ENCODE results near the gene SEMG1.

The SEMG1 gene

GRCh38 chr20:45226287-45226686, 19.5 kb downstream of the SEMG1 start:
- no peak for DNase-seq

GRCh38 chr20:45229264-45230056, 22.6 kb downstream of the SEMG1 start:
- DNase-seq, result peak; percentile 85

GRCh38 chr20:45230631-45231030, 23.8 kb downstream of the SEMG1 start:
- no peak for DNase-seq

- DNase-seq, result no peak
Measured at GRCh38 chr20:45235995-45236394, 29.2 kb downstream of the SEMG1 start.

GRCh38 chr20:45238139-45238538, 31.3 kb downstream of the SEMG1 start:
- no peak for DNase-seq

- no peak for DNase-seq
Measured at GRCh38 chr20:45246109-45246508, 39.3 kb downstream of the SEMG1 start.

GRCh38 chr20:45247865-45248264, 41.0 kb downstream of the SEMG1 start:
- no peak for DNase-seq

GRCh38 chr20:45248609-45249008, 41.8 kb downstream of the SEMG1 start:
- DNase-seq, result no peak

GRCh38 chr20:45251884-45252560, 45.2 kb downstream of the SEMG1 start:
- DNase-seq, result no peak

- no peak for DNase-seq
Measured at GRCh38 chr20:45253261-45253660, 46.4 kb downstream of the SEMG1 start.

GRCh38 chr20:45254383-45255262, 47.8 kb downstream of the SEMG1 start, which contains the start of gene SLPI:
SLPI (minus strand) TSS chr20:45254564; CDS start chr20:45254543, 21 bp downstream.
- DNase-seq, result no peak

GRCh38 chr20:45257161-45257560, 50.3 kb downstream of the SEMG1 start:
- DNase-seq, result no peak

GRCh38 chr20:45257711-45258110, 50.9 kb downstream of the SEMG1 start:
- DNase-seq, result no peak

GRCh38 chr20:45258259-45258658, 51.4 kb downstream of the SEMG1 start:
- no peak for DNase-seq

- no peak for DNase-seq
Measured at GRCh38 chr20:45258664-45259063, 51.8 kb downstream of the SEMG1 start.

All from activated CD8-positive, alpha-beta memory T cell treated with anti-CD3 and anti-CD28 coated beads, Interleukin-2, amount 50 U/mL, for 48 hours (primary cell).